Keratinocyte (primary cell): ENCODE results near the gene FA2H. TPM values are rescaled to one million over a fixed set of nuclear protein-coding genes. Genes with fewer than 3 reads are reported as not detected.

Source experiments
- DNase-seq: peaks from one replicate; pipeline ENCODE4 v3.0.0-alpha.2; 2011; ENCODE audit warnings: low read depth, missing footprints, low spot score
- FAIRE-seq: peaks from 2 replicates; lab custom pipeline; 2011; peaks lifted over from hg19 to GRCh38; lab: Jason Lieb, UNC
- H2AFZ ChIP-seq: 2 replicates; pipeline ENCODE4 v1.6.0; 2012; ENCODE audit warnings: low read length, control low read depth, inconsistent platforms; ENCODE audit not compliant: control insufficient read depth
- H3K27ac ChIP-seq: 2 replicates; pipeline ENCODE4 v1.5.1; 2011; ENCODE audit warnings: low read length; ENCODE audit not compliant: control insufficient read depth, insufficient read depth
- H3K27me3 ChIP-seq: 3 replicates; pipeline ENCODE4 v1.6.0; 2011; ENCODE audit warnings: low read length; ENCODE audit not compliant: control insufficient read depth, insufficient read depth; ENCODE audit errors: extremely low read depth
- H3K36me3 ChIP-seq, 2 experiments: 2 replicates in 1 of 2; 3 replicates in 1 of 2; pipeline ENCODE4 v1.5.1; 2011; ENCODE audit warnings: low read length in 2 of 2, mild to moderate bottlenecking in 1 of 2; ENCODE audit not compliant: control insufficient read depth in 2 of 2, insufficient read depth in 2 of 2; ENCODE audit errors: extremely low read depth in 1 of 2
- H3K4me1 ChIP-seq: 3 replicates; pipeline ENCODE4 v1.5.1; 2011; ENCODE audit warnings: low read length; ENCODE audit not compliant: control insufficient read depth, insufficient read depth; ENCODE audit errors: extremely low read depth
- H3K4me2 ChIP-seq: 3 replicates; pipeline ENCODE4 v1.6.0; 2011; ENCODE audit warnings: low read depth, low read length; ENCODE audit not compliant: control insufficient read depth, insufficient read depth; ENCODE audit errors: extremely low read depth
- H3K4me3 ChIP-seq, 3 experiments: fragments of 200-600 bp in 1 of 3; sonication (generic) in 1 of 3; 2 replicates in 2 of 3; 3 replicates in 1 of 3; pipeline ENCODE4 v1.5.1; 2011 to 2016; ENCODE audit warnings: low read length in 3 of 3, mild to moderate bottlenecking in 3 of 3, control low read depth in 2 of 3, inconsistent platforms in 1 of 3, low read depth in 1 of 3, mixed read lengths in 1 of 3, mixed run types in 1 of 3, moderate library complexity in 1 of 3; ENCODE audit not compliant: control insufficient read depth in 2 of 3, insufficient read depth in 2 of 3; ENCODE audit errors: extremely low read depth in 1 of 3
- H3K79me2 ChIP-seq: 2 replicates; pipeline ENCODE4 v1.6.0; 2012; ENCODE audit warnings: low read length; ENCODE audit not compliant: control insufficient read depth, insufficient read depth
- H3K9ac ChIP-seq: 3 replicates; pipeline ENCODE4 v1.6.0; 2011; ENCODE audit warnings: low read length; ENCODE audit not compliant: control insufficient read depth, insufficient read depth; ENCODE audit errors: extremely low read depth
- H3K9me1 ChIP-seq: 3 replicates; pipeline ENCODE4 v1.6.0; 2011; ENCODE audit warnings: low read length; ENCODE audit not compliant: control insufficient read depth, insufficient read depth; ENCODE audit errors: extremely low read depth
- H3K9me3 ChIP-seq: 2 replicates; pipeline ENCODE4 v1.5.1; 2012; ENCODE audit warnings: low read depth, low read length; ENCODE audit not compliant: control insufficient read depth
- H4K20me1 ChIP-seq: 3 replicates; pipeline ENCODE4 v1.6.0; 2011; ENCODE audit warnings: low read length; ENCODE audit not compliant: control insufficient read depth, insufficient read depth; ENCODE audit errors: extremely low read depth
- CTCF ChIP-seq, 3 experiments: IDR thresholded peaks in 1 of 3; conservative IDR thresholded peaks in 1 of 3; optimal IDR thresholded peaks in 1 of 3; 2 replicates in 2 of 3; 3 replicates in 1 of 3; pipeline versions ENCODE3 to v1.5.1; 2011; ENCODE audit warnings: low read length in 3 of 3, mild to moderate bottlenecking in 3 of 3, moderate library complexity in 2 of 3, control low read depth in 1 of 3, inconsistent platforms in 1 of 3; ENCODE audit not compliant: insufficient read depth in 2 of 3; ENCODE audit errors: extremely low read depth in 1 of 3
- EZH2 ChIP-seq: IDR thresholded peaks from one replicate; pipeline ENCODE4 v1.6.1; 2012; ENCODE audit warnings: inconsistent platforms, mild to moderate bottlenecking, low read length, moderate library complexity
- dilution Hi-C: fragments of 300-500 bp; cut with MboI; formaldehyde crosslinking; loops from one replicate; pipeline ENCODE4 v1.7.0; 2020; ENCODE audit warnings: low sequenced_read_pairs; ENCODE audit not compliant: extremely low pct_ligation_motif_present
- polyA plus RNA-seq, 5 experiments: library from polyadenylated mRNA; depleted of rRNA in 3 of 5; stranded (reverse) in 3 of 5; stranded (forward) in 1 of 5; unstranded in 1 of 5; fragments of >200 nt; gene quantifications; 1 replicate in 1 of 5; 2 replicates in 3 of 5; 3 replicates in 1 of 5; pipeline versions ENCODE4 v1.2.1 to v1.2.3, GENCODE V29; 2011 to 2012; ENCODE audit warnings: missing spikeins in 2 of 5, low read depth in 1 of 5, low replicate concordance in 1 of 5

The FA2H gene
- polyA plus RNA-seq, 1 donor (not counting 4 experiments of a cell fraction or from before 2014, with no cell fraction given): 0.16 TPM

- H3K36me3 ChIP-seq: peaks cover 10 to 11% of the 10 kb centered on the region in 2 experiments
These were observed 92.1 kb downstream of the FA2H start for GRCh38 chr16:74682556-74682955.

GRCh38 chr16:74680681-74681080 lies 93.9 kb downstream of the FA2H start:
- H3K9me1 ChIP-seq: no peaks in the 10 kb centered on the region
- dilution Hi-C loops: no loop called here
- no peak for DNase-seq
- H2AFZ ChIP-seq: no peak overlapping the region
- peaks cover 11 to 12% of the 10 kb centered on the region in 2 experiments for H3K36me3 ChIP-seq
- FAIRE-seq: no peak
- no peaks in the 10 kb centered on the region for H3K4me1 ChIP-seq
- no peak overlapping the region for H3K9ac ChIP-seq
- H3K4me3 ChIP-seq: no peak overlapping the region
- H3K4me2 ChIP-seq: no peak overlapping the region
- TF ChIP-seq CTCF (optimal IDR thresholded peaks at IDR 0.05 in 1 of 3, IDR thresholded peaks at IDR 0.05 in 1 of 3, conservative IDR thresholded peaks at IDR 0.05 in 1 of 3; ENCODE audit: extremely low read depth in 1 of 3, insufficient read depth in 2 of 3, low read length in 3 of 3) (no peak), EZH2 (no peak)
- H3K27ac ChIP-seq: no peak overlapping the region
- no peaks in the 10 kb centered on the region for H3K79me2 ChIP-seq
- H4K20me1 ChIP-seq: no peaks in the 10 kb centered on the region
- no peaks in the 10 kb centered on the region for H3K27me3 ChIP-seq
- H3K9me3 ChIP-seq: no peaks in the 10 kb centered on the region

More at GRCh38 chr16:74682556-74682955, 92.1 kb downstream of the FA2H start:
- Histone ChIP-seq H3K4me1 (no peaks in the 10 kb centered on the region), H3K4me3 (no peak overlapping the region), H3K9me1 (no peaks in the 10 kb centered on the region), H3K9ac (no peak overlapping the region), H3K27ac (no peak overlapping the region), H3K79me2 (no peaks in the 10 kb centered on the region), H3K9me3 (no peaks in the 10 kb centered on the region), H3K27me3 (no peaks in the 10 kb centered on the region), H3K4me2 (no peak overlapping the region), H2AFZ (no peak overlapping the region), H4K20me1 (no peaks in the 10 kb centered on the region)
- dilution Hi-C loops: no loop called here
- no peak for TF ChIP-seq CTCF (optimal IDR thresholded peaks at IDR 0.05 in 1 of 3, IDR thresholded peaks at IDR 0.05 in 1 of 3, conservative IDR thresholded peaks at IDR 0.05 in 1 of 3; ENCODE audit: extremely low read depth in 1 of 3, insufficient read depth in 2 of 3, low read length in 3 of 3)
- TF ChIP-seq EZH2: no peak
- FAIRE-seq (no peak), DNase-seq (no peak)
